B cell (primary cell): Measurements from ENCODE around the gene MTHFSD.

Source experiments
- CTCF ChIP-seq: fragments of 200-600 bp; IDR thresholded peaks from one replicate; pipeline ENCODE4 v1.8.0; 2022; ENCODE audit warnings: antibody characterized with exemption, mild to moderate bottlenecking
- EZH2 ChIP-seq: IDR thresholded peaks from 2 replicates; pipeline ENCODE4 v1.6.1; 2012; ENCODE audit warnings: borderline replicate concordance, low read depth, mild to moderate bottlenecking, moderate library complexity, low read length; ENCODE audit not compliant: insufficient read depth, poor library complexity, severe bottlenecking

- no peak for TF ChIP-seq EZH2
- no peak for TF ChIP-seq CTCF
Measured at GRCh38 chr16:86584071-86584685, 29.1 kb upstream of the MTHFSD start.
